GM12892 (cell line): ENCODE results near the gene TACC2.

Source experiments
- DNase-seq: peaks from one replicate; pipeline ENCODE4 v3.0.0; 2011; ENCODE audit not compliant: insufficient read length
- FAIRE-seq: peaks from 2 replicates; lab custom pipeline; 2011; peaks lifted over from hg19 to GRCh38; lab: Jason Lieb, UNC
- POLR2A ChIP-seq: IDR thresholded peaks from 2 replicates; pipeline ENCODE4 v1.6.1; 2011; ENCODE audit warnings: low read depth, low read length, control low read depth
- POLR2AphosphoS5 ChIP-seq: IDR thresholded peaks from 2 replicates; pipeline ENCODE4 v1.6.1; 2011; ENCODE audit warnings: low read depth, low read length, control low read depth
- TAF1 ChIP-seq: IDR thresholded peaks from 2 replicates; pipeline ENCODE4 v1.6.1; 2011; ENCODE audit warnings: low read depth, mild to moderate bottlenecking, control low read depth, low read length, borderline replicate concordance

TACC2 gene

DNA sequence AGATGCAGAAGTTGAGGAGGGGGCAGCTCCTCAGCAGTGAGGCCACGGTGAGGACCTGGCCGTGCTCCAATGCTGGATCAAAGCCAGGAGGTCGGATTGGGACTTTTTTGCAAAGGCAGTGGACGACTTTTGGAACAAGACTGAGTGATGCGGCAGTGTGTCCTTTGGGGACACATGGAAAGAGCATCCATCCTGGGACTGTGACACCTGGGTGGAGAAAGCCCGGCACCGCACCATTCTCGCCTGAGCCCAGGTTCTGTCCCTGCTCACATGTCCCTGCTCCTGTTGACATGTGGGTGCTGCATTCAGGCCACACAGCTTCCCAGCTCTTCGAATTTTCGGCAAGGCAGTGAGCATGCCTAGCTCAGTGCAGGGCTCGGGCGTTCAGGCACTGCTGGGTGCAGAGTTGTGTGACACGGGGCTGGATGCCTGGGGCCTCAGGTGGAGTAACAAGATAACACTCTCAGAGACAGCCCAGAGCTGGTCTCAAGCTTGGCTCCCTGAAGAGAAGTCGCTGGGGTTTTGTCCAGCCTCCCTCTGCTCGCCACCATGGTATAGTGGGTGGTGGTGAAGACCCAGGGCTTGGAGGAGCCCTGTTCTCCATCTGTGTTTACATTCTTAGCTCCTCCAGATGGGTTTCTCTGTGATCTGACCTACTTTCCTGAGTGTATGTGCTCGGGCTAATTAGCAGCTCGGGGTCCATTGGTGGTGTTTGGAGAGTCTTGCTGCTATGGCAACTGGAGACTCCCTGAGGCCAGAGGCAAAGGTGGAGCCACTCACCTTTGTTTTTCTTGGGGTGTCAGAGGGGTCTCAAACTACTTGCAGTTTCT, 170.4 kb downstream of the TACC2 start:
- TF ChIP-seq TAF1 (no peak), POLR2AphosphoS5 (no peak), POLR2A (no peak)
- no peak for DNase-seq
- FAIRE-seq = no peak

DNA sequence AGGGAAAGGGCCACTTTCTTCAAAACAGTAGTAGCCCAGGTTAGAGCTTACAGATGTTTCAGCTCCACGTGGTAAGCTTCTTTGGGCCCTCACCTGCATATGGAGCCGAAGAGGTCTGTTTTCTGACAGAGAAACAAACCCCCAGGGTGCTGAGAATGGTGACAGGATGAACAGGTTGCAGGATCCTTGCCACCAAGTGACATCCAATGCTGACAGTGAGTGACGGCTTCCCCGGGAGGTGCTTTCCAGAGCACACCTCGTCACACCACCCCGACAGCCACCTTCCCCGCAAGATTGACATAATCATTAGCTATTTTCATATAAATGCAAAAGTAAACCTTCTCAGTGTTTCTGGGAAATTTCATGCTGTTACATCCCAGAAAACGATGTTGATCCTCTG, 172.8 kb downstream of the TACC2 start:
- DNase-seq (no peak), FAIRE-seq (no peak)
- no peak for TF ChIP-seq TAF1
- no peak for TF ChIP-seq POLR2A
- TF ChIP-seq POLR2AphosphoS5 = no peak

DNA sequence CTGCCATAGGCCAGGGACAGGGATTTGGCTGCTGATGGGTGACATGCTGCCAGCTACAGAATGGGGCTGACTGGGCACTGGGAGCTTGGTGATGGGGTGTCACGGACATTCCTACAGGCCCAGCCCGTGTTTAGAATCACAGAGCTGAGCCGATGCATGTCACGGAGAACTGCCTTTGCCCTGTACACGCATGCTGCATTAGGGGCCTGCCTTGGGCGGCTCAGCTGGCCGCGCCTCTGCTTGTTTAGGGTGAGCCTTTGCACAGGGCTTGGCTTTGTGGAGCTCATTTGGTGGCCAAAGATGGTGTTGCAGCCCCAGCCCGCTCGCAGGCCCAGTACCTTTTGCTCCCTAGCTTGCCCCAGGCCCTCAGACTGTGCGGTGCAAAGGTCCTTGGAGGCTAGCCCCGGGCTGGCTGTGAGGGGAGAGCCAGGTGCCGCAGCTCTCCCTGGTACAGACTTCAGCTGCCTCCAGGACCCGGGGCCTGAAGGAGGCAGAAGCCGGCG, 173.8 kb downstream of the TACC2 start:
- FAIRE-seq (no peak), DNase-seq (no peak)
- no peak for TF ChIP-seq POLR2A
- no peak for TF ChIP-seq POLR2AphosphoS5
- no peak for TF ChIP-seq TAF1

DNA sequence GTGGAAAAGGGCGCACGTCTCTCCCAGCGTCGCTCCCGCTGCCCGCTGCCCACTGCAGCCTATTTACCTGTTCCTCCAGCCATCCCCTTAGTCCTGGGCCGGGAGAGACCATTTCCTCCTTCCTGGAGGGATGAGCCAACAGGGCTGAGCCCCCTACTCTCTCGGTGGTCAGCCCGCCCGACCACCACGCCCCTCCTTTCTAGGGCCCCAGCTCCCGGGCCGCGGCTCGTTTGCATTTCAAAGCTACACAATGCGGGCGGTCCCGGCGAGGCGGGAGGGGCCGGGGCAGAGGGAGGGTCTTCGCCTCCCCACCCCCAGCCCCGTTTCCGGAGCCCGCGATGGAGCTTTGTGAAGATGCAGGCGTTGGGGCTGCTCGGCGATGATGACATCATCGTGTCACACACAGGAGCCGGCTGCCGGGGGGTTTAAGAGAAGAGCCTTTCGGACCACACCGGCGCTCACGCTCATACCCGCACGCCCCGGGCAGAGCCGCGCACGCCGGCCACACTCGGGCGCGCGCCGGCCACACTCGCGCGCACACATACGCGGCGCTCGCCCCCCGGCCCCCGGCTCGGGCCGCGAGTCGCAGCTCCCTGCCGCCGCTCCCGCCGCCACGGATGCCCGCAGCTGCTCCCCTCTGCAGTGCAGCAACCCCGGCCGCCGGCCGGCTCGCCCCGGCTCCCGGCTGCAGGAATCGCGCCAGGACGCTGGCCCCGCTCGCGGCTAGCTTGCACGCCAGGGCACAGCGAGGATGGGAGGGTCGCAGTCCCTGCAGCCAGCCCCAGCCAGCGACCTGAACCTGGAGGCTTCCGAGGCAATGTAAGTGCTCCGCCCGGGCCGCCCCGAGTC, 174.4 kb downstream of the TACC2 start:
- FAIRE-seq (no peak), DNase-seq (no peak)
- no peak for TF ChIP-seq POLR2AphosphoS5
- no peak for TF ChIP-seq TAF1
- no peak for TF ChIP-seq POLR2A

DNA sequence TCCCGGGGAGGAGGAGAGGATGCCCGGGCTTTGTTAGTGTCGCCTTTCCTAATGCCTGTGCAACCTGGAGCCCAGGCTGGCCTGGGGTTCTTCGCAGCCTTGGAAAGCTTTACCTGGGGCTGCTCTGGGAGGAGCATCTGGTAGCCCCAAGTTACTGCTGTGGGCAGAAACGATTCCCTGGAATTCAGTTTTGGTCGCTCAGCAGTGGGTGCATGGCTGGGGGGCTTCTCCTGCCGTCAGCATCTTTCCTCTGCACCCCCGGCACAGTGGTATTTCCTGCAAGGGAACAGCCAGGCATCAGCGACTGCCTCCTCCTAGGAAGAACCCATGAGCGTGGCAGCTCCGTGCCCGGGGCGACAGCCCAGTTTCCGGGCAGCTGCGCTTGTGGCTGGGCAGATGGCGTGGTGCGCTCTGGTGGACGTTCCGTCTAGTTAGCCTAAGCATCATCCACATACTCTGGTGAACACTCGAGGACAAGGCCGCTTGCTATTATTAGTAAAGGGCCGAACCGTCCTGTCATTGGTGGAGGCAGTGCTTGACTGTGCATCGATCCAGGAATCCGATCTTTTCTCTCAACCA, 175.1 kb downstream of the TACC2 start:
- TF ChIP-seq POLR2A (no peak), TAF1 (no peak)
- no peak for DNase-seq
- no peak for FAIRE-seq

DNA sequence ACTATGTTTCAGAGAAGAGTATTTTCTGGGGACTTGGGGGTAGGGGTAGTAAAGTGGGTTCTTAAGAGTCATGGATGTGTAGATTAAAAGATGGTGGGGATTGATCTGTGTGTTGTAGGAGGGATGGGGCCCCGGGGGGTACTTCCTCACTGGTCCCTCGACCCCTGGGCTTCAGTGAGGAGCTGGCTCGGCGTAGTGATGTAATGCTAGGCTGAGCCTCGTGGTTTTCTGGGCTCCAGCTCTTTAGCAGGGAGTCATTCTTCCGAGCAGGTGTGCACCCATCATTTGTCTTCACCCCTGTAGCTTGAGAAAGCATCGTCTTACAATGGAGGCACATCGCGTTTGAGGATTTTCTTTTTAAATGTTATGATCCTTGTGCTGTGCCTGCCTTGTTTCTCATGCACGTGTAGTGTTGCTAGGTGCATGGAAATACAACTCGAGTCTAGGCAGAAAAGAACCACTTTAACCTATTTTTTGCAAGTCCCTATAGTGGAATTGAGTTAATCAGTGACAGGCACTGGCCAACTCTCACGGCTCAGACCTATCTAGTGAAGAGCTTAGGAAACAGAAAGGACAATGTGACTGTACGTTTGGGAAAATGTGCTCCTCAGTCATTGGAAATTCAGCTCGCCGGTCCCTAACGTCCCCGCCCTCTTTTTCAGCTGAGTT, 176.0 kb downstream of the TACC2 start:
- DNase-seq (no peak), FAIRE-seq (no peak)
- no peak for TF ChIP-seq TAF1
- TF ChIP-seq POLR2AphosphoS5 = no peak
- no peak for TF ChIP-seq POLR2A

DNA sequence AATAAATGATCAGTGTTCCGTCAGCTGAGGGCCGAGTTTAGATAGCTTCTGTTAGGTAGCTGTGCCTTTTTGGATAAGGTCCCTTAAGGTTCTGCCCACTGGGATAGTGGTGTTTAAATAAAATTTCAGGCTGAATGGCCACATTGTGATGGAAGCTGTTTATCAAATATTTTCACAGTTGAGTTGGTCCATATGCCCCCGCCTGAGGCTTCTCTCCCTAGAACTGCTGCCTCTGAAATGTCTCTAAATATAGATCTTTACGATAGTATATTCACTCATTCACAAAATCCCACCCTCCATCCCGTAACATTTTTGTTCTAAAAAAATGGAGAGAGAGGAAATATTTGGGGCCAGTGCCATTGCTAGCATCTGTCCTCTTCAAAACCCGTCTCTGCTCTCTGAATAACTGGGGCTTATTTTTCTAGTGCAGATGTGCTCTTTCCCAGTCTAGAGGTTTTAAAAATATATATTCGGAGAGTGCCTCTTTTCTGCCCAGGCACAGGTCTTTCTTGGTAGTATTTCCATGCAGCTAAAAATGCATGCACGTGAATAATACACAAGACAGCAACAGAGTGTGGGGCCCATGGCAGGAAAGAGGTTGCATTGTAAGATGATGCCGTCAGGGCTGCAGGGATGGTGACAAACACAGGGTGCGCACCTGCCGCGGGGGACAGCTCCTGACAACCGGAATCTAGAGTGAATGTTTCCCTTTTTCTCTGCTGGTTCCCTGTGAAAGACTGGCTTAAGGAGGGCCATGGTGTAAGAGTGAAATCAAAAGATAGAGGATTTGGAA, 176.7 kb downstream of the TACC2 start:
- TF ChIP-seq POLR2A (no peak), TAF1 (no peak), POLR2AphosphoS5 (no peak)
- FAIRE-seq = no peak
- no peak for DNase-seq

DNA sequence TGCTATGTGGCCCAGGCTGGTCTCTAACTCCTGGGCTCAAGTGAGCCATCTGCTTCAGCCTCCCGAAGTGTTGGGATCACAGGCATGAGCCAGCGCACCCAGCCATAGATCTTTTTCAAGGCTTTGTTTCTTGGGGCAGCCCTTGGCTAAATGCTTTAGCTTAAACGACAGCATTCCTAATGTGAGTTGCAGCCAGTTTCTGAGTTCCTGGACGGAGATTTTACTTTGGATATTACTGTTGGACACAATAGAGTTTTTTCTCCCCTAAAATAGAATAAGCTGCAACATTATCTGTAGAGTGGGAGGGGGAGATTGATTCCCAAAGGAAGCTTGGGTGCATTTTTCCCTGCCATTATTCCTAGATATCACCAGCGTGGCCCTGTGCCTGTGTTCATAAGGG, 179.1 kb downstream of the TACC2 start:
- TF ChIP-seq POLR2A = no peak
- TF ChIP-seq TAF1 = no peak
- TF ChIP-seq POLR2AphosphoS5 = no peak
- DNase-seq = no peak
- FAIRE-seq = no peak

DNA sequence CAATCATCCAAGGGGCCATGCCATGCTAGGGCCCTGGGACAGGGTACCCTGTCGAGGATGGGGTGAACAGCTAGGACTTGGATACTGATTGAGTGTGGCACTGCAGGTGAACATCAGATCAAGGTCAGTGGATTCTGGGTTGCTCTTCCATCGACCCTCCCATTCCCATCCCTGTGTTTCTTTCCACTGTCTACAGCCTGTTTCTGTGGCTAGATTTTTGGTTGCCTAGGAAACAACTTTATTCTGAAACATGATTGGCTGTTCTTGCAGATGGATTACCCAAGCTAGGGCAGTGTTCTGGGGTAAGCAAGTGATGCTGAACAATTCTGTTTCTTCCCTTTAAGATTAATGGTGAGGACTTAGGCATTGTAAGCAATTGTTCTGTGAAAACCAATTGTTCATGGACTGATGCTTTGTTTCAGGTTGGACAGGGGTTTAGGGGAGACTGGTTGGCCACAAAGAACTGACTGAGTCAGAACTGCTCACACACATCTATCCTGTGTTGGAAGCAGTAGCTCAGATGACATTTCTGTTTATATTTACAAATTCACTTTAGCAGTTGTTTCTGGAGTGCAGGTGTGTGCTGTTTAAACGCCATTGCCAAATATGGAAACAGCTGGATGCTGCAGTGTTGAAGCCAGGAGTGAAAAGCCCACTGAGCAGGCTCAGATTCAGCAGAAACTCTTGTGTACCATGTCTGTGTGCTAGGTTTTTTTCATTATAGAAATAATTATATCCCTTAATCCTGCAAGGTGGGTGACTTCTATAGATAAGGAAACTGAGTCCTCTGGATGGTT, 179.8 kb downstream of the TACC2 start:
- no peak for TF ChIP-seq TAF1
- TF ChIP-seq POLR2AphosphoS5 = no peak
- no peak for TF ChIP-seq POLR2A
- DNase-seq (no peak), FAIRE-seq (no peak)

DNA sequence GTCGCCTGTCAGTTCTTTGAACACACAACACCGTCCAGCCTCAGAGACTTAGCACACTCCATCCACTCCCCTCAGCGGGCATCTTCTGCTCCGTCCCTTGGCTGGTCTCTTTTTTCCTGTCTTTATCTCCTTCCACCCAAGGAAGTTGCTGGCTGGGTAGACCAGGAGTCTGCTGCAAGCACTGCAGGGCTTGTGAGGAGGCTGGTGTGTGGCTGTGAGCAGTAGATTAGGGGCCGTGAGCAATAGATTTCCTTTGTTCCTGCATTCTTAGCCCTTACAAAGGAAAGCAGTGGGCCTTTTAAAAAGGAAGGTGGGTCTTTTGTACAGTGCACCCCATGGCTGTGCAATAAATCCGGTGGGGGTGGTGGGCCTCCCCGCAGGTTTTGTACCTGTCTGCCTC, 181.8 kb downstream of the TACC2 start:
- no peak for DNase-seq
- FAIRE-seq = no peak
- TF ChIP-seq TAF1 (no peak), POLR2A (no peak), POLR2AphosphoS5 (no peak)
